GM23338 (cell line): Measurements from ENCODE around the gene GPR146. TPM values are rescaled to one million over a fixed set of nuclear protein-coding genes. Genes with fewer than 3 reads are reported as not detected.

Experiments used
- ATAC-seq: fragments of 200-7000 bp; cut with Tn5 transposase; 3 replicates; pipeline ENCODE4 v1.9.1; 2020
- DNase-seq: peaks from one replicate; pipeline ENCODE4 v3.0.0-alpha.2; 2015; ENCODE audit warnings: low spot score
- H2AFZ ChIP-seq: fragments of 200-600 bp; sonication (generic); 2 replicates; pipeline ENCODE4 v1.8.0; 2016; ENCODE audit warnings: antibody characterized with exemption, mild to moderate bottlenecking, moderate library complexity
- H3F3A ChIP-seq: fragments of 200-600 bp; sonication (generic); replicated peaks from 2 replicates; pipeline ENCODE4 v1.8.0; 2017; ENCODE audit warnings: antibody characterized with exemption, mixed run types, low read depth
- H3K27ac ChIP-seq: fragments of 200-600 bp; sonication (generic); 2 replicates; pipeline ENCODE4 v1.6.1; 2016; ENCODE audit warnings: low read depth
- H3K27me3 ChIP-seq: fragments of 200-600 bp; sonication (generic); 2 replicates; pipeline ENCODE4 v1.8.0; 2016; ENCODE audit warnings: mild to moderate bottlenecking, mixed run types, moderate library complexity; ENCODE audit not compliant: insufficient read depth
- H3K36me3 ChIP-seq: fragments of 200-600 bp; sonication (generic); 2 replicates; pipeline ENCODE4 v1.8.0; 2016; ENCODE audit warnings: mild to moderate bottlenecking; ENCODE audit not compliant: insufficient read depth
- H3K4me1 ChIP-seq: fragments of 200-600 bp; sonication (generic); 2 replicates; pipeline ENCODE4 v1.8.0; 2016; ENCODE audit warnings: mild to moderate bottlenecking, moderate library complexity; ENCODE audit not compliant: insufficient read depth
- H3K4me2 ChIP-seq: fragments of 200-600 bp; sonication (generic); 2 replicates; pipeline ENCODE4 v1.7.1; 2017; ENCODE audit warnings: mixed run types
- H3K4me3 ChIP-seq: fragments of 200-600 bp; sonication (generic); 2 replicates; pipeline ENCODE4 v1.6.1; 2016; ENCODE audit warnings: mixed run types
- H3K79me2 ChIP-seq: fragments of 200-600 bp; sonication (generic); replicated peaks from 2 replicates; pipeline ENCODE4 v1.8.0; 2017; ENCODE audit warnings: mild to moderate bottlenecking; ENCODE audit not compliant: insufficient read depth
- H3K9me2 ChIP-seq: fragments of 200-600 bp; sonication (generic); 2 replicates; pipeline ENCODE4 v1.8.0; 2017; ENCODE audit not compliant: insufficient read depth
- H4K20me1 ChIP-seq: fragments of 200-600 bp; sonication (generic); replicated peaks from 2 replicates; pipeline ENCODE4 v1.8.0; 2017; ENCODE audit warnings: mild to moderate bottlenecking; ENCODE audit not compliant: insufficient read depth
- H3K27ac Mint-ChIP-seq: 2 replicates; pipeline ENCODE4 v1.8.0; 2020; ENCODE audit warnings: inconsistent platforms, mild to moderate bottlenecking, moderate library complexity, mixed read lengths
- H3K27me3 Mint-ChIP-seq: 3 replicates; pipeline ENCODE4 v1.8.0; 2022; ENCODE audit warnings: low read depth, mild to moderate bottlenecking, moderate library complexity, mixed read lengths, inconsistent platforms; ENCODE audit not compliant: insufficient read depth, poor library complexity
- H3K36me3 Mint-ChIP-seq: 3 replicates; pipeline ENCODE4 v1.8.0; 2021; ENCODE audit warnings: low read depth, mild to moderate bottlenecking, inconsistent platforms, moderate library complexity, mixed read lengths
- H3K4me1 Mint-ChIP-seq: 3 replicates; pipeline ENCODE4 v1.8.0; 2020; ENCODE audit warnings: mild to moderate bottlenecking, inconsistent platforms, mixed read lengths
- H3K4me3 Mint-ChIP-seq: 3 replicates; pipeline ENCODE4 v1.8.0; 2021; ENCODE audit warnings: moderate library complexity, mild to moderate bottlenecking, inconsistent platforms, mixed read lengths
- H3K9me3 Mint-ChIP-seq: 3 replicates; pipeline ENCODE4 v1.8.0; 2020; ENCODE audit warnings: moderate library complexity, mild to moderate bottlenecking, inconsistent platforms, mixed read lengths
- CREB1 ChIP-seq: fragments of 250-450 bp; sonication (Bioruptor Pico); IDR thresholded peaks from 2 replicates; pipeline ENCODE4 v1.5.0; 2020; ENCODE audit warnings: low read depth, mild to moderate bottlenecking, moderate library complexity
- CTCF ChIP-seq, 2 experiments: fragments of 200-600 bp in 1 of 2; sonication (generic) in 1 of 2; conservative IDR thresholded peaks; 2 replicates each; pipeline versions ENCODE4 v1.5.1 to v1.6.1; 2016 to 2017; ENCODE audit warnings: antibody characterized with exemption in 2 of 2, low read depth in 2 of 2, mild to moderate bottlenecking in 2 of 2, moderate library complexity in 1 of 2
- ETS1 ChIP-seq: IDR thresholded peaks from 2 replicates; pipeline ENCODE4 v1.6.1; 2016; ENCODE audit warnings: antibody characterized with exemption
- EZH2 ChIP-seq: fragments of 200-600 bp; sonication (generic); IDR thresholded peaks from one replicate; pipeline ENCODE4 v1.8.0; 2017; ENCODE audit warnings: antibody characterized with exemption, mild to moderate bottlenecking, low read depth; ENCODE audit not compliant: unreplicated experiment
- EZH2phosphoT487 ChIP-seq: fragments of 200-600 bp; sonication (generic); IDR thresholded peaks from one replicate; pipeline ENCODE4 v1.8.1; 2018; ENCODE audit warnings: antibody characterized with exemption; ENCODE audit not compliant: unreplicated experiment
- JUNB ChIP-seq: IDR thresholded peaks from one replicate; pipeline ENCODE4 v1.6.1; 2016; ENCODE audit warnings: antibody characterized with exemption; ENCODE audit not compliant: unreplicated experiment
- NANOG ChIP-seq: IDR thresholded peaks from 2 replicates; pipeline ENCODE4 v1.6.1; 2016; ENCODE audit warnings: antibody characterized with exemption, borderline replicate concordance
- POLR2AphosphoS5 ChIP-seq: IDR thresholded peaks from 2 replicates; pipeline ENCODE4 v1.6.1; 2016; ENCODE audit warnings: antibody characterized with exemption, low read depth
- STAT1 ChIP-seq: IDR thresholded peaks from one replicate; pipeline ENCODE4 v1.6.1; 2016; ENCODE audit warnings: antibody characterized with exemption; ENCODE audit not compliant: unreplicated experiment
- ZNF114 ChIP-seq: fragments of 250-450 bp; sonication (Bioruptor Pico); IDR thresholded peaks from 2 replicates; pipeline ENCODE4 v1.5.0; 2020; ENCODE audit warnings: mild to moderate bottlenecking, moderate library complexity
- ZNF331 ChIP-seq: fragments of 250-450 bp; sonication (Bioruptor Pico); IDR thresholded peaks from 2 replicates; pipeline ENCODE4 v1.5.0; 2020; ENCODE audit warnings: low read depth, mild to moderate bottlenecking, moderate library complexity
- polyA plus RNA-seq: library from polyadenylated mRNA; unstranded; fragments of >200 nt; fragmentation: Nextera tagmentation; extraction: Ambion mirVana; gene quantifications from 2 replicates; pipeline ENCODE4 v1.2.1, GENCODE V29; 2016
- total RNA-seq: library from RNA; depleted of rRNA; stranded (reverse); fragments of >200 nt; shearing (Covaris generic); gene quantifications from 2 replicates; pipeline ENCODE4 v1.2.3, GENCODE V29; 2014
- TF ChIP-seq, protein P1 (sequence below): IDR thresholded peaks from one replicate; pipeline ENCODE4 v1.6.1; 2018; ENCODE audit warnings: antibody characterized with exemption; ENCODE audit not compliant: unreplicated experiment
- TF ChIP-seq, protein P2 (sequence below): fragments of 250-450 bp; sonication (Bioruptor Pico); IDR thresholded peaks from 2 replicates; pipeline ENCODE4 v1.5.0; 2020; ENCODE audit warnings: mild to moderate bottlenecking, moderate library complexity

The GPR146 gene
- total and polyA plus RNA-seq, 2 experiments from 2014 or later = 0.28 to 0.37 TPM

GRCh38 chr7:1022356-1022755 lies 22.0 kb upstream of the GPR146 start:
- no peaks in the 10 kb centered on the region; the same call in 1 of the 3 replicates for H3K9me3 Mint-ChIP-seq
- Histone ChIP-seq H3K79me2 (peaks cover 4% of the 10 kb centered on the region; the same call in 1 of the 2 replicates), H3K27me3 (no peaks in the 10 kb centered on the region), H3K27ac (no peak overlapping the region), H3K4me3 (no peak overlapping the region), H3K36me3 (no peaks in the 10 kb centered on the region), H2AFZ (no peak overlapping the region), H3K4me2 (no peak overlapping the region), H3F3A (peaks cover 5% of the 10 kb centered on the region; the same call in 1 of the 2 replicates), H3K4me1 (no peaks in the 10 kb centered on the region), H3K9me2 (no peaks in the 10 kb centered on the region), H4K20me1 (peaks cover 8% of the 10 kb centered on the region)
- no peak for DNase-seq
- H3K27me3 Mint-ChIP-seq = peaks cover 11% of the 10 kb centered on the region
- peak overlapping the region; percentile 36; the same call in 1 of the 2 replicates for H3K27ac Mint-ChIP-seq
- no peak for ATAC-seq
- peaks cover under 1% of the 10 kb centered on the region; the same call in 1 of the 3 replicates for H3K4me1 Mint-ChIP-seq
- peaks cover 15% of the 10 kb centered on the region for H3K36me3 Mint-ChIP-seq
- no peak overlapping the region for H3K4me3 Mint-ChIP-seq
- TF ChIP-seq ZNF331 (CRISPR knock-in tag) (no peak), JUNB (no peak), EZH2 (no peak), EZH2phosphoT487 (no peak), POLR2AphosphoS5 (no peak), CTCF (conservative IDR thresholded peaks at IDR 0.05; ENCODE audit: low read depth in 2 of 2) (no peak), CREB1 (CRISPR knock-in tag) (no peak), ETS1 (no peak), STAT1 (no peak), NANOG (no peak), ZNF114 (CRISPR knock-in tag) (no peak)
- TF ChIP-seq, protein P1, sequence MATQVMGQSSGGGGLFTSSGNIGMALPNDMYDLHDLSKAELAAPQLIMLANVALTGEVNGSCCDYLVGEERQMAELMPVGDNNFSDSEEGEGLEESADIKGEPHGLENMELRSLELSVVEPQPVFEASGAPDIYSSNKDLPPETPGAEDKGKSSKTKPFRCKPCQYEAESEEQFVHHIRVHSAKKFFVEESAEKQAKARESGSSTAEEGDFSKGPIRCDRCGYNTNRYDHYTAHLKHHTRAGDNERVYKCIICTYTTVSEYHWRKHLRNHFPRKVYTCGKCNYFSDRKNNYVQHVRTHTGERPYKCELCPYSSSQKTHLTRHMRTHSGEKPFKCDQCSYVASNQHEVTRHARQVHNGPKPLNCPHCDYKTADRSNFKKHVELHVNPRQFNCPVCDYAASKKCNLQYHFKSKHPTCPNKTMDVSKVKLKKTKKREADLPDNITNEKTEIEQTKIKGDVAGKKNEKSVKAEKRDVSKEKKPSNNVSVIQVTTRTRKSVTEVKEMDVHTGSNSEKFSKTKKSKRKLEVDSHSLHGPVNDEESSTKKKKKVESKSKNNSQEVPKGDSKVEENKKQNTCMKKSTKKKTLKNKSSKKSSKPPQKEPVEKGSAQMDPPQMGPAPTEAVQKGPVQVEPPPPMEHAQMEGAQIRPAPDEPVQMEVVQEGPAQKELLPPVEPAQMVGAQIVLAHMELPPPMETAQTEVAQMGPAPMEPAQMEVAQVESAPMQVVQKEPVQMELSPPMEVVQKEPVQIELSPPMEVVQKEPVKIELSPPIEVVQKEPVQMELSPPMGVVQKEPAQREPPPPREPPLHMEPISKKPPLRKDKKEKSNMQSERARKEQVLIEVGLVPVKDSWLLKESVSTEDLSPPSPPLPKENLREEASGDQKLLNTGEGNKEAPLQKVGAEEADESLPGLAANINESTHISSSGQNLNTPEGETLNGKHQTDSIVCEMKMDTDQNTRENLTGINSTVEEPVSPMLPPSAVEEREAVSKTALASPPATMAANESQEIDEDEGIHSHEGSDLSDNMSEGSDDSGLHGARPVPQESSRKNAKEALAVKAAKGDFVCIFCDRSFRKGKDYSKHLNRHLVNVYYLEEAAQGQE = no peak
- TF ChIP-seq, protein P2, sequence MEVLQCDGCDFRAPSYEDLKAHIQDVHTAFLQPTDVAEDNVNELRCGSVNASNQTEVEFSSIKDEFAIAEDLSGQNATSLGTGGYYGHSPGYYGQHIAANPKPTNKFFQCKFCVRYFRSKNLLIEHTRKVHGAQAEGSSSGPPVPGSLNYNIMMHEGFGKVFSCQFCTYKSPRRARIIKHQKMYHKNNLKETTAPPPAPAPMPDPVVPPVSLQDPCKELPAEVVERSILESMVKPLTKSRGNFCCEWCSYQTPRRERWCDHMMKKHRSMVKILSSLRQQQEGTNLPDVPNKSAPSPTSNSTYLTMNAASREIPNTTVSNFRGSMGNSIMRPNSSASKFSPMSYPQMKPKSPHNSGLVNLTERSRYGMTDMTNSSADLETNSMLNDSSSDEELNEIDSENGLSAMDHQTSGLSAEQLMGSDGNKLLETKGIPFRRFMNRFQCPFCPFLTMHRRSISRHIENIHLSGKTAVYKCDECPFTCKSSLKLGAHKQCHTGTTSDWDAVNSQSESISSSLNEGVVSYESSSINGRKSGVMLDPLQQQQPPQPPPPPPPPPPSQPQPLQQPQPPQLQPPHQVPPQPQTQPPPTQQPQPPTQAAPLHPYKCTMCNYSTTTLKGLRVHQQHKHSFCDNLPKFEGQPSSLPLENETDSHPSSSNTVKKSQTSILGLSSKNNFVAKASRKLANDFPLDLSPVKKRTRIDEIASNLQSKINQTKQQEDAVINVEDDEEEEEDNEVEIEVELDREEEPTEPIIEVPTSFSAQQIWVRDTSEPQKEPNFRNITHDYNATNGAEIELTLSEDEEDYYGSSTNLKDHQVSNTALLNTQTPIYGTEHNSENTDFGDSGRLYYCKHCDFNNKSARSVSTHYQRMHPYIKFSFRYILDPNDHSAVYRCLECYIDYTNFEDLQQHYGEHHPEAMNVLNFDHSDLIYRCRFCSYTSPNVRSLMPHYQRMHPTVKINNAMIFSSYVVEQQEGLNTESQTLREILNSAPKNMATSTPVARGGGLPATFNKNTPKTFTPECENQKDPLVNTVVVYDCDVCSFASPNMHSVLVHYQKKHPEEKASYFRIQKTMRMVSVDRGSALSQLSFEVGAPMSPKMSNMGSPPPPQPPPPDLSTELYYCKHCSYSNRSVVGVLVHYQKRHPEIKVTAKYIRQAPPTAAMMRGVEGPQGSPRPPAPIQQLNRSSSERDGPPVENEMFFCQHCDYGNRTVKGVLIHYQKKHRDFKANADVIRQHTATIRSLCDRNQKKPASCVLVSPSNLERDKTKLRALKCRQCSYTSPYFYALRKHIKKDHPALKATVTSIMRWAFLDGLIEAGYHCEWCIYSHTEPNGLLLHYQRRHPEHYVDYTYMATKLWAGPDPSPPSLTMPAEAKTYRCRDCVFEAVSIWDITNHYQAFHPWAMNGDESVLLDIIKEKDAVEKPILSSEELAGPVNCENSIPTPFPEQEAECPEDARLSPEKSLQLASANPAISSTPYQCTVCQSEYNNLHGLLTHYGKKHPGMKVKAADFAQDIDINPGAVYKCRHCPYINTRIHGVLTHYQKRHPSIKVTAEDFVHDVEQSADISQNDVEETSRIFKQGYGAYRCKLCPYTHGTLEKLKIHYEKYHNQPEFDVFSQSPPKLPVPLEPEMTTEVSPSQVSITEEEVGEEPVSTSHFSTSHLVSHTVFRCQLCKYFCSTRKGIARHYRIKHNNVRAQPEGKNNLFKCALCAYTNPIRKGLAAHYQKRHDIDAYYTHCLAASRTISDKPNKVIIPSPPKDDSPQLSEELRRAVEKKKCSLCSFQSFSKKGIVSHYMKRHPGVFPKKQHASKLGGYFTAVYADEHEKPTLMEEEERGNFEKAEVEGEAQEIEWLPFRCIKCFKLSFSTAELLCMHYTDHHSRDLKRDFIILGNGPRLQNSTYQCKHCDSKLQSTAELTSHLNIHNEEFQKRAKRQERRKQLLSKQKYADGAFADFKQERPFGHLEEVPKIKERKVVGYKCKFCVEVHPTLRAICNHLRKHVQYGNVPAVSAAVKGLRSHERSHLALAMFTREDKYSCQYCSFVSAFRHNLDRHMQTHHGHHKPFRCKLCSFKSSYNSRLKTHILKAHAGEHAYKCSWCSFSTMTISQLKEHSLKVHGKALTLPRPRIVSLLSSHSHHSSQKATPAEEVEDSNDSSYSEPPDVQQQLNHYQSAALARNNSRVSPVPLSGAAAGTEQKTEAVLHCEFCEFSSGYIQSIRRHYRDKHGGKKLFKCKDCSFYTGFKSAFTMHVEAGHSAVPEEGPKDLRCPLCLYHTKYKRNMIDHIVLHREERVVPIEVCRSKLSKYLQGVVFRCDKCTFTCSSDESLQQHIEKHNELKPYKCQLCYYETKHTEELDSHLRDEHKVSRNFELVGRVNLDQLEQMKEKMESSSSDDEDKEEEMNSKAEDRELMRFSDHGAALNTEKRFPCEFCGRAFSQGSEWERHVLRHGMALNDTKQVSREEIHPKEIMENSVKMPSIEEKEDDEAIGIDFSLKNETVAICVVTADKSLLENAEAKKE = no peak
